HG03521 (cell line): ENCODE data around the gene SCRT2.
"Not testable (repeated sequence)": the region's sequence is repeated elsewhere in the genome, so short reads cannot be mapped to it uniquely, and the experiment has no call there.

Experiments
- ATAC-seq: cut with Tn5 transposase; IDR thresholded peaks from one replicate; pipeline ENCODE4 v1.9.1; 2021; ENCODE audit warnings: mild to moderate bottlenecking, moderate library complexity; ENCODE audit not compliant: unreplicated experiment

SCRT2 gene

DNA sequence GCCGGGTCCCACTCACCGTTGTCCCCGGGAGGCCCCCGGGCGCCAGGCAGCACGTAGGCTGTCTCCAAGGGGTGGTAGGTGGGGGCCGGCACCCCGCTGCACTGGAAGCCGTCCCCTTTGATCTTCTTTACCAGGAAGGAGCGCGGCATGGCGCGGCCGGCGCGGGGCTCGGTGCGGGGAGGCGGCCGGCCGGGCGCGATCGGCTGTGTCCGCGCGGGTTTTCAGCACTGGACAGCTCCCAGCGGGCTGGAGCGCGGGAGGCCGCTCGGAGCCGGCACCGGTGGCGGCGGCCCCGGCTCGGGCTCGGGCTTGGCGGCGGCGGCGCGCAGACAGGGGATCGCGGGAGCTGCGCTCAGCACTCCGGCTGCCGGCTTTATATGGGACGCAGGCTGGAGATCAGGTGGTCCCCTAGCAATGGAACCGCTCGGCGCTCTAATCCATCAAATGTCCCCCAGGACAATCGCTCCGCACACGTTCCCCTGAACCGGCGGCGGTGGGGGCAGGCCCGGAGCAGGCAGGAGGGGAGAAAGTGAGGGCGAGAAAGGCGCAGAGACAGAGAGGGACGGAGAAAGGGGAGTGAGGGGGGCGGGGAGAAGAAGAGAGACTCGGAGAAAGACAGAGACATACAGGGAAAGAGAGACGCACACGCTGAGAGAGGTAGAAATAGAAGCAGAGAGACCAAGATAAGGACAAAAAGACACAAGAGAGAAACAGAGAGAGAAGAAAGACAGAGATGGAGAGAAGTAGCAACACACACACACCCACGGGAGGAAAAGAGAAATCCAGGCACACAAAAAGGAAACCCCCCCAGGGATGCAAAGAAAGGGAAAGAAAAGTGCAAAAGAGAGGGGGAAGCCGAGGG is at the start of gene SCRT2:
Gene SCRT2 (minus strand): TSS at position 350 of the 862 bp plus-strand sequence. CDS start 201 bp downstream, at position 149.
- no peak for ATAC-seq

DNA sequence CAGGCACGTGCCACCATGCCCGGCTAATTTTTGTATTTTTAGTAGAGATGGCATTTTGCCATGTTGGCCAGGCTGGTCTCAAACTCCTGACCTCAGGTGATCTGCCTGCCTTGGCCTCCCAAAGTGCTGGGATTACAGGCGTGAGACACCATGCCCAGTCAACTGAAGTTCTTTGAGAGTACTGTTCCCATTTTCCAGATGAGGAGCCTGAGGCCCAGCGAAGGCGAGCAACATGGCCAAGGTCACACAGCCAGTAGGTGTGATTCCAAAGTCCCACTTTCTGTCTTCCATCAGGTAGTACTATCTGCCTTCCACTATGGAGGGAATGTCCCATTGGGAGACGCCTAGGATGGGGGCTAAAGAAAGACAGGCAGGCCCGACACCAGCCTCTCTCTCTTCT is 49.2 kb upstream of the SCRT2 start:
- ATAC-seq = not testable (repeated sequence)

DNA sequence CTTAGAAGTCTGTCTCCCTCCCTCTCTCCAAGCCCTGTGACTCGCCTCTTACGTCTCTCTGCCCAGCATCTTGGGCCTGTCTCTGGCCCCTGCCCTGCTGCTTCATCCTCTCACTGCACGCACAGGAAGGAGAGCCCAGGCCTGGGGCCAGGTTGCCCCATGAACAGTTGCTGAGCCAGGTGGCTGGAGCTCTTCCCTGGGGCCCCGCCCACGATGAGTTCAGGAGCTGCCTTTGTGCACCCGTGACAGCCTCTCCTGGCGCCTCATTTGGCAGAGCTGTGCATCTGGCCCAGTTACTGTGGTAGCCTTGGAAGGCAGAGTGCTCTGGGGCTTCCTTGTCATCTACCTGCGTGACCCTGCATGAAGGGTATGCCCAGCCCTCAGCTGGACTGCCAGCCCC is 48.2 kb upstream of the SCRT2 start:
- no peak for ATAC-seq

DNA sequence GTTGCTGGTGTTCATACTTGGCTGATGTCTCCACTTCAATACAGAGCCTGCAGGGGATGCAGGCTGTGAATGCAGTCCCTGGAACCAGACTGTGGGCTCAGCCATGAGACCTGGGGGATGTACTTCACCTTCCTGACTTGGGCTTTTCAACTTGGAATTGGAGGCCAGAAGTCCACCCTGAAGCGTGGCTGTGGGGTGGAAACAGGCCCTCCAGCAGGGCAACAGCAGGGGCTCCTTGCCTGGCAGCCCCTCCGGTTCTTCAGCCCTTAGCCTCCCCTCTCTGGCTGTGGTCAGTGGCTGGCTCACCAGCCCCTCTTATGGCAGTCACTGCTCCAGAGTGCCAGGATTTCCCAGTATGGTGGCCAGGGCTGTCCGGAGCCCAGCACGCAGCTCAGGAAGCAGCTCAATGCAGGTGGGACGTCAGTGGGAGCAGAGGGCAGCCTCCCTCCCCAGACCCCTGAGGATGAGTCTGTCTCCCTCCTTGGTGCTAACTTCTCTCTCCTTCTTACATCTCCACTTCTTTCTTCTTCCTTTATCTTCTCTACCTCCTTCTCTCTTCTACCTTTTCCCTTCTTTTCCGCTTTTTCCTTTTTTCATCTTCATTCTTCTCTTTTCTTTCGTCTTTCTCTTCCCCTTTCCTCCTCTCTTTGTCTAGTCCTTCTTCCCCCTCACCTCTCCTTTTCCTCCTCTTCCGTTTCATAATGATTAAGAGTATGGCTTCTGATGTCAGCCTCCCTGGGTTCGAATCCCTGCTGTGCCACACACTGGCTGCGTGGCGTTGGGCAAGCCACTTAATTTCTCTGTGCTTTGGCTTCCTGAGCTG is 47.4 kb upstream of the SCRT2 start:
- ATAC-seq = no peak

DNA sequence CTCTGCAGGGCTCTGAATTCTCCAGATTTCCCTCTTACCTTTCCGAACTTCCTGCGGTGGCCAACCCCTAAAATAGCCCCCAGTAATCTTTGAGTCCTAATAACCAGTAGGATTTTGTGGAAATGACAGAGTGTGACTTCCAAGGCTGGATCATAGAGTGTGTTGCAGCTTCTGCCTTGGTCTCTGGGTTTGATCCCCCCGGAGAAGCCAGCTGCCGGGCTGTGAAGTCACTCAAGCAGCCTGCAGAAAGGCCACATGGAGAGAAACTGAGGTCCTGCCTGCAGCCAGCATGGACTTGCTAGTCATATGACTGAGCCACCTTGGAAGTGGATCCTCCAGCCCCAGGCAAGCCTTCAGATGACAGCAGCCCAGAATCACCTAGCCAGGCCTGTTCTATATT is 46.3 kb upstream of the SCRT2 start:
- ATAC-seq = no peak

DNA sequence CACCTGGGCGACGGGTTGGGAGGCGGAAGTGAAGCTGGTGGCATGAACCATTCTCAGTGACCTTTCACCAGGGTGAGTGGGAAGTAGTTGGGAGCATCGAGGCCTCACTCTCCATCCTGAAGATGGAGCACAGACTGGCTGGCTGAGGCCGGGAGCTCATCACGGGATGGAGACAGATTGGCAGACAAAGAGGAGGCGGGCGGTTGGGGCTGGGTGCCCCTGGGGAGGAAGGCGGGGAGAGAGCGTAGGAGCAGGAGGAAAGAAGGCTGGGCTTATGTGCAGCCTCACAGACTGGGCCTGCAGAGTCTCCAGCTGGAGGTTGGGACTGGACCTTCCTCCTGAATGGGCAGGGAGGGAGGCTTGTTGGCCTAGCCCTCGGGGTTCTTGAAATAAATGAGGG is 44.2 kb upstream of the SCRT2 start:
- ATAC-seq = no peak

DNA sequence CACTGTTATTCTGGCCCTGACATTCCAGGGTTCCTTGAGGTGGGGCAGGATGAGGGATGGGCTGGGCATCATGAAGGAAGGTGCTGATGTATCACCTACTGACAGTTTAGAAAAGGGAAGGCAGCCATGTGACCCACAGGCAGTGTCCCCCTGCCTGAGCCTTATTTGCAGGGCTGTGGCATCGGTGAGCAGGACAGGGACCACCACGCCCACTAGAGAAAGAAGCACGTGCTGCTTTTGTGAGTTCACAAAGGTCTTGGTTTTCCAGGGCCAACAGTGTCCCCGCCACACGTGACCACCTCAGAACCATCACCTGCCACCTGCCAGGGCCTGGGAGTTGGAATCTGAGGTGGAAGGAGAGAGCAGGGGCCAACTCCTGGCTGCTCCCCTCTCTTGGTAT is 43.5 kb upstream of the SCRT2 start:
- no peak for ATAC-seq

DNA sequence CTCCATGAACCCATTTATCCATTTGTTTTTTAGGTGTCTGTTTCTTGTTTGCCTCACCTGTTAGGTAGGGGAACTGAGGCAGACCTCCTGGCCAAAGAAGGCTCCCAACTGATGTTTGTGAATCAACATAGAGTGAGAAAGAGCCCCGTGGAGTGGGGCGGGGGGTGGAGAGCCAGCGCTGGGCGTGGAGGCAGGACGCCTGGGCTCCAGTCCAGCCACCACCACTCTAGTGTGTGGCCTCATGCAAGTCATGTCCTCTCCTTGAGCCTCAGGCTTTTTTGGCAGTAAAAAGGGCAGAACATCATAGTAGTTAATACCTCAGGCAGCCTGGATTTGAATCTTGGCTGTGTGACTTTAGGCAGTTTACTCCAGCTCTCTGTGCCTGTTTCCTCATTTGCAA is 42.2 kb upstream of the SCRT2 start:
- ATAC-seq = no peak

DNA sequence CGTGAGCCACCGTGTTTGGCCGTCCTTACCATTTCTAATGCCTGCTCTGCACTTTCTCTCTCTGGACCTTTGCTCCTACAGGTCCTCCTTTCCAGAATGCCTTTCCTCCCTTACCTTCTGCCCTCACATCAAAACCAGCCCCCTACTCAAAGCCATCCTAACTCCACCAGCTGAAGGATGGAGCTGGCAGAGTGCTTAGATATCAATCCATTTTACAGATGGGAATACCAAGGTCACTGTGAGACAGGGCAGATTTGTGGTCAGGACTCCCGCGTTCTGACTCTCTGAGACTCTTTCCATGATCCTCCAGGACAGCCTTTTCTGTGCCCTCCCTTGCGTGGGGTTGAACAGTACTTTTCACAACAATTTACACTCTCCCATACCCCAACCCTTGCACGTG is 41.7 kb upstream of the SCRT2 start:
- no peak for ATAC-seq

DNA sequence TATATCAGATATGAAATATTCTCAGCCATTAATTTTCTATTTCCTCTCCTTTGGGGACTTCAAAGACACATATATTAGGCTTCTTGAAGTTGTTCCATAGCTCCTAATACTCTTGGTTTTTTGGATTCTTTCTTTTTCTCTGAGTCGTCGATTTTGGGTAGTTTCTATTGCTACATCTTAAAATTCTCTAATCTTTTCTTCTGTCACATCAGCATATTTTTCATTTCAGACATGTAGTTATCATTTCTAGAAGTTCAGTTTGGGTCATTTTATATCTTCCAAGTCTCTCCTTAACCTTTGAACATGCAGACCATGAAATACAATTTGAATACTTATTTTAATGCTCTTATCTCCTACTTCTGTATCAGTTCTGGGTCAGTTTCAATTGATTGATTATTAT is 38.9 kb upstream of the SCRT2 start:
- no peak for ATAC-seq

DNA sequence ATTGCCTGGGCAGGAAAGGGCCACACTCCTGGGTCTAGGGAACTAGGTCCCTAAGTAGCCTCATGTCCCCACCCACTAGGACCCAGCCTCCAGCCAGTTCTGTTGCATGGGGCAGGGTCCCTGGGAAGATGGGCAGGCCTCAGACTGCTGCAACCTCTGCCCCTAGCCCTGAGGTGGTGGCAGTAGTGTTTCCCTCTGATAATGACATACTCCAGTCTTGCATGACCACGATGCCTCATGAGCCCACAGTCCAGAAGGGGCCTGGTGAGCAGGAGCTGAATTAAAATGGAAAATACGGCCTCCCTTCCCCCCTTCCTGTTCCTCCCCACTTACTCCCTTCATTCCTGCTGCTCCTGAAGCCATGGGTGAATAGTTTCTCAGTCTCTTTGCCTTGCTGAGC is 36.0 kb upstream of the SCRT2 start:
- no peak for ATAC-seq

DNA sequence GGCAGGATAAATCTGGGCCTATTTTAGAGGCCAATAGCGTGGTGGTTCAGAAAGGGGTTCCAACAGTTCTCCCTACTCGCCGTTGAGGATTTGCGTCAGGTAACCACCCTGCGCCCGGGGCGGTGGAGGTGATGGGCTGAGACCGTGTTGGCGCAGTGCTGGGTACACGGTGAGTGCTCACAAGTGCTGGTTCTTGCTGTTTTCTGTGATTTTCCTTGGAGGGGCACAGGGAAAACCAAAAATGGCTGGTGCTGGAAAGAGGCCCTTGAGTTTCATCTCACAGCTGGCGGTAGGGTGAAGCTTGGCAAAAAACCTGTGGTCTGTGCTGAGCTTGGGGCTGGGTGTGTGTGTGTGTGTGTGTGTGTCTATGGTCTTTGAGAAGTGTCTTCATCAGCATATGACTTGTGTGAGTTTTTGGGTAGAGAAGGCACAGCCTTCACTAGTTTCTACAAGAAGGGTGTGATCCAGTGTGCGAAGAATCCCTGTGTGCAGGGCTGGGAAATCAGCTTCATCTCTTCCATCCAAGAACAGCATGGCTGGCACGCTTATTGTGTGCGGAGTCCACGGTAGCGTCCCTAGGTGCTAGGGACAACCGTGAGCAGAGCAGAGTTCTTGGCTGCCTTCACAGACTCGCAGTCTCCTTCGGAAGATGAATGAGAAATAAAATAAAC is 35.3 kb upstream of the SCRT2 start:
- ATAC-seq = no peak

DNA sequence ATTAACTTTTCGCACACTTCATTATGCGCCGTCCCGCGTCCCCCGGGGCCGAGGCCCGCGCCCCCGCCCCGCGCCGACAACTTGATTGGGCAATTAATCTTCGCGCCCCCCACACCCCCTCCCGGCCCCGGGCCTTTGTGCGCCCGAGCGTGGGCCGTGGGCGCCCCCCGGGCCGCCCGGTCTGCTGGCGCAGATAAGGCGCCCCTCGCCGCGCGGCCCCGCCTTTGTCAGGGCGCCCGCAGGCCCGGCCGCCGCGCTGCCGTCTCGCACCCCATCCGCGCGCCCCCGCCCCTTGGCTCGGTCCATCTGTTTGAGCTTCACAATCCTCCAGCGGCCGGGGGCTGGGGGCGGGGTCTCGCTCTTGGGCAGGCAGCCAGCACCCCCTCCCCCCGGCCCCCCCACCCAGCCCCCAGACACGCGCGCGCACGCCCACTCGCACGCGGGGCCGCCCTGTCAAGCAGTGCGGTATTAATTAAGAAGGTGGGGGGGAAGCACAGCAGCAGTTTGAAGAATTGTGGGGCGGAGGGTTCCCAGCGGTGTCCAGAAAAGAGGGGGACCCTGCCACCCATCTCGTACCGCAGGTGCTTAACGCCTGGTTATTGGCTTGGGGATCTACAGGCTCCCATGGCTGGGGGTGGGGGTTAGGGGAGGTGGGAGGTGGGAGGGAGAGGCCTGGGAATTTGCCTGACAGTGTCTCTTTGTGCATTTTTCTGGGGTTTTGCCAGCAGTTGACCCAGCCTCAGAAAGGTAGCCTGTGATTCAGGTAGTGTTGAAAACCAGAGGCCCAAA is 34.6 kb upstream of the SCRT2 start:
- no peak for ATAC-seq

DNA sequence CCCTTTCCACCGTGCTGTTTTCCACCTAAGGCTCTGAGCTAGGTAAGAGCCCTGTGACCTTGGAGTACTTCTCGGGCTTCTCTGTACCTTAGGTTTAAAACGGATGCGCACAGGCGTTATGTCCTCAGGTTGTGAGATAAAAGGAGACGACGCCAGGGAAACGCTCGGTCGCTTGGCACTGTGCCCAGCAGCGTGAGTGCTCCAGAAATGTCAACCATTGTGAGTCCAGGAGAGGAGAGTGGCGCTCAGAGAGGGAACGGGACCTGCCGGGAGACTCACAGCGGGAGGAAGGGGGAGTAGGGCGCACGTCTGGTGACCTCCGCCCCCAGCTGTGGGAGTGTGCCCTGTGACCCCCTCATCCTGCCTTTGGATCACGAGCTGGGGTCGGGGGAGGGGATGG is 33.8 kb upstream of the SCRT2 start:
- ATAC-seq = no peak

DNA sequence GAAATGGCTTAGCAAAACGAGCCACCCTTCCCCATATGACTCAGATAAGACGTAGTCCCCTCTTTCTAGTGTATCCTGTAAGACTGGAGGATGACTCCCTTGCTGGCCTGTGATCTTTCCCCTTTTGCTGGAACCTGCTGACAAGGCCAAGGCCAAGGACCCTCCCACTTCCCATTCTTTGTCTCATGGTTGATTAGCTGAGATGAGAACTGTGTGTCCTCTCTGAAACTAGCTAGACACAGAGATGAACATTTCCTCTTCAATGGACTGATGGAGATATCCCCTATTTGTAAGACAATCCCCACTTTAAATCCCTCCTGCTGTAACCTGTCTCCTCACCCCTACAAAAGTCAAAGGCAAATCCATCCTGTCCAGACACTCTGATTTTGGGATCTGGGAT is 33.4 kb upstream of the SCRT2 start:
- ATAC-seq = no peak

DNA sequence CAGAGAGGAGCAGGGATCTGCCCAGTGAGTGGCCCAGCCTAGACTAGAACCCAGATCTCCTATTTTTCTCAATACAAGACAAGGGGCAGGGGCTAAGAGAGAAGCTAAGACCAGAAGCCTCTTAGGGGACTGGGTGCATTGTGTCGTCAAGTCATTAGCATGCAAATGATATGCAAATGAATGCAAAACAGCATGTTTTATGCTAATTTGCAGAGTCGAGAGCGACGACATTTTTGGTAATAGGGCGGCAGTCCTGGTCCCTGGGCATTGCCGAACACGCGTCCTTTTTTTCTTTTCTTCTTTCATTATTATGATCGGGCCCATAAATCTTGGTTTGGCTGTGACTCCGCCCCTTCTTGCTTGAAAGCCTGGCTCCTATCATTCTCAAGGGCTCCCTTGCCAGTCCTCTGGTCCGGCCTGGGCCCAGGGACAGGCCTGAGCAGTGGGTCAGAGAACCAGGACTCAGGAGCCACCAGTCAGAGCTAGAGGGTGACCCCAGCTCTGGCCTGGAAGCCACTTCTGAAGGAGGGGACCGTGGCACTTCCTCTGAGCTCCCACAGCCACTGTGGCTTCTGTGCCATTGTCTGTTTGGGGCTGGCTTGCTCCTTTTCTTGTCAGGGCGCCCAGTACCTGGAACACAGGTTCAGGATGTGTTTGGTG is 32.0 kb upstream of the SCRT2 start:
- ATAC-seq = no peak

DNA sequence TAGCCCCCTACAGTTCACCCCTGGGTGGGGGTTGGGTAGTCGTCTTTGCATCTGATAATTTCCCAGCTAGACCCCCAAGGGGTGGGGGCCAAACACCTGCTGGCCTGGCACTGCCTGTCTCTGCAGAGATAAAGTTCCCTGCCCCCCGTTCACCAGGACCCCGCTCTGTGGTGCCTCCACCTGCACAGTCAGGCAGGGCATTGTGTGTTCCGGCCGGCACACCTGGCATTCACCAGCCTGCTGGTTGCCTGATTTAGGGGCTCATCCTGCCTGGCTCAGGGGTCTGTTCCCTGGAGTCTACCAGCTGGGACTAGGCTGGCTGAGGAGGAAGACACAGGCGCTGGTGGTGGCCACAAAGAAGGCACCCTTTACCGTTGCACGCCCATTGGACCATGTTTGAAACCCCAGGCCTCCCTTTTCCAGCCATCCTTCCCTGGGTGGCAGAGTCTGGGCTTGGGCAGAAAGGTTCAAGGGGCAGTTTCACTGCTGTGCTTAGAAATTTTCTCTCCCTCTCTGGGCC is 30.8 kb upstream of the SCRT2 start:
- ATAC-seq = no peak

DNA sequence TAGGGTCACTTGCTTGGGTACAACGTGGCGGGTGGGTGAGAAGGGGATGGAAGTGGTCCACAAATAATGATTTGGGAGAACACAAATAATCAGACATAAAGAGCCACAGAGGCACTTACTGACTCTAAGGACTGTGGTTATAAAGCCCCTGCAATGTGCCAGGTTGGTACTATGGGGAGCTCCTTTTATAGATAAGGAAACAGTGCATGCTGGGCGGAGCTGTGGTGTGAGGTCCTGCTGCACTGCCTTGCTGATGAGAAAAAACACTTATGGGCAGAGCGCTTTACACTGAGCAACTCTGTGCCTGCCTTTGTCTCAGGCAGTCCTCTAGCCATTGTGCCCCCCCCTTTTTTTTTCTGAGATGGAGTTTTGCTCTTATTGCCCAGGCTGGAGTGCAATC is 29.1 kb upstream of the SCRT2 start:
- no peak for ATAC-seq

DNA sequence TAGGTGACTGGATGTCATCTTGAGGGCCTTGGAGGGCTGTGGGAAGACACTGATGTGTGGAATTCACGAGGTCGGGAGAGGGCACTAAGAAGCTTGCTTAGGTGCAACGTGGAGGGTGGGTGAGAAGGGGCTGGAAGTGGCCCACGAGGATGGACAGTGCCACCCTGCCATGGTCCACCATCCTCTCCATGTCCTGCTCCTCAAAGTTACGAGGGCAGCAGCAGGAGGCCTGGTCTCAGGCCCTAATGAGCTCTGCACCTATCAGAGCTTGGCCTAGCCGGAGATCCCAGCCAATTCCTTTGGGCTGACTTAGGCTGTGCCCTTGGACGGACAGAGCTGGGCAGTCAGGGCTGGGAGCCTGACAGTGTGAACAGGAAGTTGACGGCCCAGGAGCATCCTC is 27.8 kb upstream of the SCRT2 start:
- ATAC-seq = no peak

DNA sequence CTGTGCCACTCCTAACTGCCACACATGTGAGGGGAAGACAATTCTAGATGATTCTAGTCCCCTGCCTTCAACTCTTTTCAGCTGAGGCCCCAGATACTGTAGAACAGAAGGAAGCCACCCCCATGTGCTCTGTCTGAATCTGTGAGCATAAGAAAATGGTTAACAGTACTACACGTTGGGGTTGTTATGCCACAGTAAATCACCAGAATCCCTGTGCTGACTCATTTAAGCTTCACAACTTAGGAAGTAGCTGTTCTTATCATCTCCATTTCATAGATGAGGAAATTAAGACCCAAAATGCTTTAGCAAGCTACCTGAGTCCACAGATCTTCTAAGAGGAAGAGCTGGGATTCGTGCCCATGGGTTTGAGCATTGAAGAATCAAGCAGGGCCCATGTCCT is 27.4 kb upstream of the SCRT2 start:
- ATAC-seq = no peak
